ENCODE data around the gene SEPTIN1.

- no peak for TF ChIP-seq CTCF (conservative IDR thresholded peaks at IDR 0.05; ENCODE audit: low read length)
- no peak for TF ChIP-seq EZH2phosphoT487 (IDR thresholded peaks at IDR 0.05; ENCODE audit: borderline replicate concordance, low read depth, low read length)
Observed at GRCh38 chr16:30350134-30350871, 32.1 kb downstream of the SEPTIN1 start.

Data from OCI-LY7 (cell line).